Stimulated activated naive CD4-positive, alpha-beta T cell treated with Interleukin-2 at 50 U/mL for 16 hours (primary cell): Measurements from ENCODE around the gene HNRNPF.
"Not testable (repeated sequence)": the region's sequence is repeated elsewhere in the genome, so short reads cannot be mapped to it uniquely, and the experiment has no call there.

Experiments
- DNase-seq: peaks from one replicate; lab custom pipeline; 2025; lab: John Stamatoyannopoulos, UW

Gene HNRNPF, protein sequence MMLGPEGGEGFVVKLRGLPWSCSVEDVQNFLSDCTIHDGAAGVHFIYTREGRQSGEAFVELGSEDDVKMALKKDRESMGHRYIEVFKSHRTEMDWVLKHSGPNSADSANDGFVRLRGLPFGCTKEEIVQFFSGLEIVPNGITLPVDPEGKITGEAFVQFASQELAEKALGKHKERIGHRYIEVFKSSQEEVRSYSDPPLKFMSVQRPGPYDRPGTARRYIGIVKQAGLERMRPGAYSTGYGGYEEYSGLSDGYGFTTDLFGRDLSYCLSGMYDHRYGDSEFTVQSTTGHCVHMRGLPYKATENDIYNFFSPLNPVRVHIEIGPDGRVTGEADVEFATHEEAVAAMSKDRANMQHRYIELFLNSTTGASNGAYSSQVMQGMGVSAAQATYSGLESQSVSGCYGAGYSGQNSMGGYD

DNA sequence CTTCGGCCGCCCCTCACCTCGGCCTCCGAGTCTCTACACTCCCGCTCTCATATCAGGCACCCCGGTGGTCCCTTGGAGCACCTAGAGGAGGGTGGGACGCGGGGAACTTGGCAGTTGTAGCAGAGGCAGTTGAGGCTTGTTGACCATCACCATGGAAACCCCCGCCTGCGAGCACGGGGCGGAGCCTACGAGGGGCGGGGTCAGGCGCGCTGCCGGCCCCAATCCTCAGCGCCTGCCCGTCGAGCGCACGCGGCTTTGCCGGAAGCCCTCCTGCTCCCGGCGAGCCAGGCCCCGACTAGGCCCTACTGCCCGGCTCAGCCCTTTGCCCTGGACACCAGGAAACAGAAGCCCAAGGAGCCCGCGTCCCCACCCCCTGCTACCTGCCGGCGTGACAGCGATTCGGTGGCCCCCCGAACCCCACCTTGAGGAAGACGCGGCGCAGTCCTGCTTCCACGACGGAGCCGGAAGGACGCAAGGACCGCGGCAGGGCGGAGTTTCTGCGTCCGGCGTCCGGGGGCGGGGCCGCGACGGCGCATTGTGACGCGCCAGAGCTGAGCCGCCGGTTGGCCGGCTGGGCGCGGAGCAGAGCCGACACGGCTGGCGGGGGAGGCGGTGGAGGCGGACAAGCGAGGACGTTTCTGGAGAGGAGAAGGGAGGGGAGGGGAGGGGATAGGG lies at the start of gene HNRNPF:
Gene HNRNPF (minus strand): TSS at position 477 of the 675 bp plus-strand sequence. CDS start 21,302 bp downstream, outside the sequence.
- DNase-seq, result peak; percentile 93

DNA sequence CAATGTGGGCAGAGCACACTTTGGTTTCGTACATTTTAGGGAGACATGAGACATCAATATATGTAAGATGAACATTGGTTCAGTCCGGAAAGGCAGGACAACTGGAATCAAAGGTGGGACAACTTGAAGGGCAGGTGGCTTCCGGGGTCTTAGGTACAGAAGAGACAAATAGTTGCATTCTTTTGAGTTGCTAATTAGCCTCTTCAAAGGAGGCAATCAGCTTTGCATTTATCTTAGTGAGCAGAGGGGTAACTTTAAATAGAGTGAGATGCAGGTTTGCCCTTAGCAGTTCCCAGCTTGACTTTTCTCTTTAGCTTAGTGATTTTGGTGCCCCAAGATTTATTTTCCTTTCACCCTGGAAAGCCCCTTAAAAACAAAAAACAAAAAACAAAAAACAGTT lies 49.2 kb upstream of the HNRNPF start:
- DNase-seq, result no peak

DNA sequence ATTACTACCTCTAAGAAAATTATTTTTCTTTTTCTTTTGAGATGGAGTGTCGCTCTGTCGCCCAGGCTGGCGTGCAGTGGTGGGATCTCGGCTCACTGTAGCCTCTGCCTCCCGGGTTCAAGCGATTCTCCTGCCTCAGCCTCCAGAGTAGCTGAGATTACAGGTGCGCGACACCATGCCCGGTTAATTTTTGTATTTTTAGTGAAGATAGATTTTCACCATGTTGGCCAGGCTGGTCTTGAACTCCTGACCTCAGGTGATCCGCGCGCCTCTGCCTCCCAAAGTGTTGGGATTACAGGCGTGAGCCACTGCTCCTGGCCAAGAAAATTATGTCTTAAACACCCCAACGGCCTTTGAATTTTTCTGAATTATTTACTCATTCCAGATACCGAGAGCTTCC lies 47.6 kb upstream of the HNRNPF start:
- DNase-seq, result not testable (repeated sequence)

DNA sequence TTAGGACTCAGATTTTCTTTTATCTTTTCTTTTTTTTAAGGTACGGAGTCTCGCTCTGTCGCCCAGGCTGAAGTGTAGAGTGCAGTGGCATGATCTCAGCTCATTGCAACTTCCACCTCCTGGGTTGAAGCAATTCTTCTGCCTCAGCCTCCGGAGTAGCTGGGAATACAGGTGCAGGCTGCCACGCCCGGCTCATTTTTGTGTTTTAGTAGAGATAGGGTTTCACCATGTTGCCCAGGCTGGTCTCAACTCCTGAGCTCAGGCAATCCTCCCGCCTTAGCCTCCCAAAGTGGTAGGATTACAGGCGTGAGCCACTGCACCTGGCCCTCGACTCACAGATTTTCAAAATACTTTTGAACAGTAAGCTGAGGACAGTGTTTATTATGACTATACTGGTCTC lies 45.0 kb upstream of the HNRNPF start:
- DNase-seq, result not testable (repeated sequence)

DNA sequence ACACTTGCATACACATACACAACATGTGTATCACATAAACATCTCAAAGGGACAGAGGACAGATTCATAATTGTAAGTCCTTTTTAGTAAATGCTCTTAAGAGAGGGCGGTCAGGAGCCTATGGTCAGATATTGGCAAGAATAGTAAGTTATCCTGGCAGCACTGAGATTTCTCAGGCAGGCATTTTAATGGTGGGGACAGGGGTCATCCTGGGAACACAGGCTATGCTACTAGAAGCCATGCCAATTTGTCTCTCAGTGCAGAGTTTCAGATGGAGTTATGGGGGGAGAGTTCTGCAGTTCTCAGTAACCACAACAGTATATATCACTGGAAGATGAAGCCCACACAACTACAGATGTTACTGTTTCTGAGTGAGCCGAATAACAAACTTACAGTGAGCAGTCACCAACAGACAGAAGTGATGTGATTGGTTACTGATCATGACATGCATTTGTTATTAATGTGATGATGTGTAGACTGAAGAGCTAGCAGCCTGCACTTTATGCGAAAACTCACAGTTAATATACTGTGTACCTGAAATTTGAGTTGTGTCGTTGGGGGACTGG lies 44.4 kb upstream of the HNRNPF start:
- DNase-seq, result no peak

DNA sequence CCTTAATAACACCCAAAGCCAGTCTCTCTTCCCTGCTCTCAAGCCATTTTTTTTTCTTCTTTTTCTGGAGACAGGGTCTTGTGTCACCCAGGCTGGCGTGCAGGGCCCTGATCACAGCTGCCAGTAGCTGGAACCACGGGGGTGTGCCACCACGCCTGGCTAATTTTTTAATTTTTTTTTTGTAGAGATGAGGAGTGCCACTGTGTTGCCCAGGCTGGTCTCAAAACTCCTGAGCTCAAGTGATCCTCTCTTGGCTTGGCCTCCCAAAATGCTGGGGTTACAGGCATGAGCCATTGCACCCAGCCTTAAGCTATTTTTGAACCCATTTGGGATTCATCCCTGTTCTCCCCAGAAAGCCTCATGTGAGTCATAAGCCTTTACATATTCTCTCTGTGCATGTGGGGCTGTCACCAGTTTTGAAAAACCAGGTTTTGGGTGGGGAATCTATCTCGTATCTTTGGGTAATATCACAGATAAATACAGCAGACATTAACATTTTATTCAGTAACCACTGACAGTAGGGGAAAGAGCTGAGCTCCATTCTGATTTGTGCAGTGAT lies 43.4 kb upstream of the HNRNPF start:
- no peak for DNase-seq

DNA sequence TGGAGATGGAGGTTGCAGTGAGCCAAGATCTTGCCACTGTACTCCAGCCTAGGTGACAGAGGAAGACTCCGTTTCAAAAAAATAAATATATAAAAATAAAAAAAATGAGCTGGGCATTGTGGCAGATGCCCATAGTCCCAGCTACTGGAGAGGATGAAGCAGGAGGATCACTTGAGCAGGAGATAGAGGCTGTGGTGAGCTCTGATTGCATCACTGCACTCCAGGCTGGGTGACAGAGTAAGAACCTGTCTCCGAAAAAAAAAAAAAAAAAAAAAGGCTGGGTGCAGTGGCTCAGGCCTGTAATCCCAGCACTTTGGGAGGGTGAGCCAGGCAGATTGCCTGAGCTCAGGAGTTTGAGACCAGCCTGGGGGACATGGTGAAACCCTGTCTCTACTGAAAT lies 39.8 kb upstream of the HNRNPF start:
- no peak for DNase-seq

DNA sequence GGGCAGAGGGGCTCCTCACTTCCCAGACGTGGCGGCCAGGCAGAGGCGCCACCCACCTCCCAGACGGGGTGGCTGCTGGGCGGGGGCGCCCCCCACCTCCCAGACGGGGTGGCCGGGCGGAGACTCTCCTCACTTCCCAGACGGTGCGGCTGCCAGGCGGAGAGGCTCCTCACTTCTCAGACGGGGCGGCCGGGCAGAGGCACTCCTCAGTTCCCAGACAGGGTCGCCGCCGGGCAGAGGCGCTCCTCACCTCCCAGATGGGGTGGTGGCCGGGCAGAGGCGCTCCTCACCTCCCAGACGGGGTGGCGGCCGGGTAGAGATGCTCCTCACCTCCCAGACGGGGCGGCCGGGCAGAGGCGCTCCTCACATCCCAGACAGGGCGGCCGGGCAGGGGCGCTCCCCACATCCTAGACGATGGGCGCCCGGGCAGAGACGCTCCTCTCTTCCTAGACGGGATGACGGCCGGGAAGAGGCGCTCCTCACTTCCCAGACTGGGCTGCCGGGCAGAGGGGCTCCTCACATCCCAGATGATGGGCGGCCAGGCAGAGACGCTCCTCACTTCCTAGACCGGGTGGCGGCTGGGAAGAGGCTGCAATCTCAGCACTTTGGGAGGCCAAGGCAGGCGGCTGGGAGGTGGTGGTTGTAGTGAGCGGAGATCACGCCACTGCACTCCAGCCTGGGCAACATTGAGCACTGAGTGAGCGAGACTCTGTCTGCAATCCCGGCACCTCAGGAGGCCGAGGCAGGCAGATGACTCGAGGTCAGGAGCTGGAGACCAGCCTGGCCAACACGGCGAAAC lies 37.4 kb upstream of the HNRNPF start:
- not testable (repeated sequence) for DNase-seq

DNA sequence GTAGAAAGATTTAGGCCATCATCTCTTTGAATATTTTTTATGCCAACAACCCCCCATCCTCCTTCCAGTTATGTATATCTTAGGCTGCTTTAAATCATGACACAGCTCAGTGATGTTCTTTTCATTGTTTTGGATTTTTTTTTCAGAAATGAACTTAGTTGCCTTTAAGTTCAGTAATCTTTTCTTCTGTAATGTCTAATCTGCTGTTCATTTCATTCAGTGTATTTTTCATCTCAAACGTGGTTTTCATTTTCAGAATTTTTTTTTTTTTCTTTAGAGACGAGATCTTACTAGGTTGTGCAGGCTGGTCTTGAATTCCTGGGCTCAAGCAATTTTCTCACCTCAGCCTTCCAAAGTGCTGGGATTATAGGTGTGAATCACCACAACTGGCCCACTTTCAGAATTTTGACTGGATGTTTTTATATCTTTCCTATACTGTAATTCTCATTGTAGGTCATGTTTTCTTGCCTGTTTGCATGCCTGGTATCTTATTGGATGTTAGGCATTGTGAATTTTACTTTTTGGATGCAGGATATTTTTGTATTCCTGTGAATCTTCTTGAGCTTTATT lies 36.0 kb upstream of the HNRNPF start:
- DNase-seq, result no peak

DNA sequence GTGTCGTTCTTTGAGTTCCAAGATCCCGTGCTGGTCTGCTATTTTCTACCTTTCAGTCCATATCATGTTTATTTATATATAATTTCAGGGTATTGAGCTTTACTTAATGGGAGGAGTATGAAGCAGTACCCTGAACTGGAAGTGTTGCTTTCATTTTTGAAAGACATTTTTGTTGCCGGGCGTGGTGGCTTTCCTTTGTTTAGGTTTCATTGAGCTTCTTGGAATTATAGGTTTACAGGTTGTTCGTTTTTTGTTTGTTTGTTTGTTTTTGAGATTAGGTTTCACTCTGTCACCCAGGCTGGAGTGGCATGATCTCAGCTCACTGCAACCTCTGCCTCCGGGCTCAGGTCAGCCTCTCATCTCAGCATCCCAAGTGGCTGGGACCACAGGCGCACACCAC lies 35.3 kb upstream of the HNRNPF start:
- DNase-seq, result no peak

DNA sequence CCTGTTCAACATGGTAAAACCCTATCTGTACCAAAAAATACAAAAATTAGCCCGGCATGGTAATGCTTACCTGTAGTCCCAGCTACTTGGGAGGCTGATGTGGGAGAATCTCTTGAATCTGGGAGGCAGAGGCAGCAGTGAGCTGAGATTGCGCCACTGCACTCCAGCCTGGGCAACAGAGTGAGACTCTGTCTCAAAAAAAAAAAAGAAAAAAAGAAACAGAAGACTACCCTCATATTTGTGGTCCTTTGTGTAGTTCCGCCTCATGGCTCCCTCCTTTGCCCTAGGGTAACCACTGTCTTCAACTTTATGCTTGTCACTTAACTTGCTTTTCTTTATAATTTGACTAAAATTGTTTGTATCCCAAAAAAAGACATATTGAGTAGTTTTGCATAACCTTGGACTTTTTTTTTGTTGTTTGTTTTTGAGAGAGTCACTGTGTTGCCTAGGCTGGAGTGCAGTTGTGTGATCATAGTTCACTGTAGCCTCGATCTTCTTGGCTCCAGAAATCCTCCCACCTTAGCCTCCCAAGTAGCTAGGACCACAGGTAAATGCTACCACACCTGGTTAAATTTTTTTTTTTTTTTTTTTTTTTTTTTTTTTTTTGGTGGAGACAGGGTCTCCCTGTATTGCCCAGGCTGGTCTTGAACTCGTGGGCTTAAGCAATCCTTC lies 31.6 kb upstream of the HNRNPF start:
- no peak for DNase-seq

DNA sequence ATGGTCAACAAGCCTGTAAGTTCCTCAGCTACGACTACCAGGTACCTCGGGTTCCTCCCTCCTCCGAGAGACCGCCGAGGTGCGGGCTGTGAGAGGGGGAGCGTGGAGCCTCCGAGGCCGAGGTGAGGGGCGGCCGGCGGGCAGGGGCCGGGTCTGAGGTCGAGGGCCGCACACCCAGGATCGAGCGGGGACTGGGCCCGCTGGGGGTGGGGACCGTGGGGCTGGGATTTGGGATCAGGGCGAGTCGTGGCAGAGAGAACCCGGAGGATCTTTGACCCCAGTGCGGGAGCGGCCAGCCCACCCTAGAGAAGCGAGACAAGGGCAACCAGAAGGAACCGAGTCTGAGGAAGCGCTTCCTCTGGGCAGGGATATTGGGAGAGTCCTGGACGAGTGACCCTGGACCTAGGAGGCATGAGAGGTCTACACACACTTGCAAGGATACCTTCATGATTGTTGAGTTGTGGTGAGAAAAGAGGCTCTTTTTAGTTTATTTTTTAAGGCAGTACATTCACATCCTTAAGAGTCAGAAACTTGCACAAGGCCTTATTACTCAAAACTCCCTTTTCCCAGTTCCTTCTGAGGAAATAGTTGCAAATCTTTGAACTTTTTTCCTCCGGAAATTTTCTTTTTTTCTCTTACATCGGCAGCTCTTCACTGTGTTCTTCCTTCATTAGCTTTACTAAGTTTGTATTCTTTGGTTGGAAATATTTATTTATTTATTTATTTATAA lies 28.3 kb upstream of the HNRNPF start:
- no peak for DNase-seq

DNA sequence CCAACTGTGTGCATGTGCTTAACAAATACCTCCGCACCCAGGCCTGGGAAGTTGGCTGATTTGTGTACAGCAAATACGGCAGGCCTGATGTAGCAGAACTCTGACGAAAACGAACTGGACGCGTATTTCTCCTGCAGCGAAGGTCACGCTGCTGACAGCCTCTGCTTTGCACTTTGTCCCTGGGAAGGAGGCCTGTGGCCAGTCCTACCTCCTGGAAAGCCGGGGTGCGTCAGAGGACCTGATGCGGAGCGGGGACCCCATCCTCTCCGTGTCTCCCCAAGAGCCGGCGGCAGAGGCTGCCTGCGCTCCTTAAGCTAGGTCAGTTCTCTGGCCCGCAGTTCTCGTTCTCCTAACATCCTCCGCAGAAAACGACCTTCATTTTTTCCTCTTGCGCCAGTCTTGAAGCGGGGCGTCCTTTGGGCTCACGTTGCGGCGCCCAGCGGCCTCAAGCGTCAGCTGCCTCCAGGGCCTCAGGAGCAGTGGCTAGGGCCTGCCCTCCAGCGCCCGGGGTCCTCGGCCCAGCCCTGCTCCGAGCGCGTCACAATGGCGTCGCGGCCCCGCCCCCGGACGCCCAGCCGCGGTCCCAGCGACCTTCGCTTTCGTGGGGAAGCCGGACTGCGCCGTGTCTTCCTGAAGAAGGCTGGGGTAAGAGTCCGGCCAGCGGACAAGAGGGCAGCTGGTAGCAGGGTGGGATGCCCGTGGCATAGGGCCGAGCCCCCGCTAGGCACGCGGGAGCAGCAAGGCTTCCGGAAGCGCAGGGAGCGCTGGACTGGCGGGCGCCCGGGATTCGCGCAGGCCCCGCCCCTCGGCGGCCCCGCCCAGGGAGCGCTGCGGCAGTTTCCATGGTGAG lies 27.5 kb upstream of the HNRNPF start, which contains the start of gene ZNF487:
Gene ZNF487 (plus strand): TSS at position 821 of the 850 bp plus-strand sequence. CDS start 38,703 bp downstream, outside the sequence.
- DNase-seq, result peak; percentile 80

DNA sequence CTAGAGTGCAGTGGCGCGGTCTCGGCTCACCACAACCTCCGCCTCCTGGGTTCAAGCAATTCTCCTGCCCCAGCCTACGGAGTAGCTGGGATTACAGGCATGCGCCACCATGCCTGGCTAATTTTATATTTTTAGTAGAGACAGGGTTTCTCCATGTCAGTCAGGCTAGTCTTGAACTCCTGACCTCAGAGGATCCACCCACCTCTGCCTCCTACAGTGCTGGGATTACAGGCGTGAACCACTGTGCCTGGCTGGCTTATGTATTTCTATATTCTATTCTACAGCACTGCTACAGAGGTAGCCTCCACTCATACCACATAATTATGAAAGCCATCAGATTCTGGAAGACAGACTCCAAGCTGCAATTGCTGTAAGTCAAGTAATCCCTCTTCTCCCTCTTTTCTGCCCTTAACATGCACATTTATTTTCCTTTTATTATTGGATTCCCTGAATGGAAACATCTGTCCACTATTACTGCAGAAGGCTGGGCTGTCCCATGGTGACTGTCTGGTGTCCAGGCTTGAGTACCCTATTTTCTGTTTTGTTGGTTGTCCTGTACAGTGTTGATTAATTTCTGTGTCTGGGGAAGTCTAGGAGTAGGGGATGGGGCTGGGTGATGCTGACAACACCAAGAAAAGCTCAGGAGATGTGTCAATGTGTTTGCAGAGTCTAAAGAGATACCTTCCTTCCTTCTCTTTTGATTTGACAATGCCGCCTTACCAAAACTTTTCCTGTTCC lies 22.1 kb upstream of the HNRNPF start:
- no peak for DNase-seq

DNA sequence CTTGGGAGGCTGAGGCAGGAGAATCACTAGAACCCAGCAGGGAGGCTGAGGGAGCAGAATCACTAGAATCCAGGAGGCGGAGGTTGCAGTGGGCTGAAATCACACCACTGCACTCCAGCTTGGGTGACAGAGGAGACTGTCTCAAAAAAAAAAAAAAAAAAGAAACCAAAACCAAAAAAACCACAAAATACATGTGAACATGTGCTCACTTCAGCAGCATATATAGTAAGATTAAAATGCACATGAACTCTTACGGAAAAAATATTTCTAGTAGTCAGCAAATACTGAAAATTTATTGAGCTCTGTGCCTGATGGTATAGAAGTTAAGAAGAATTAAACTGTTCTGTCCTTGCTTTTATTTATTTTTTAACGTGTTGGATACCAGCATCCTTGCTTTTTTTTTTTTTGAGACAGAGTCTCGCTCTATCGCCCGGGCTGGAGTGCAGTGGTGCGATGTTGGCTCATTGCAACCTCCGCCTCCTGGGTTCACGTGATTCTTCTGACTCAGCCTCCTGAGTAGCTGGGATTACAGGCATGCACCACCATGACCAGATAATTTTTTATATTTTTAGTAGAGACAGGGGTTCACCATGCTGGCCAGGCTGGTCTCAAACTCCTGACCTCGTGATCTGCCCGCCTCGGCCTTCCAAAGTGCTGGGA lies 18.3 kb upstream of the HNRNPF start:
- peak; percentile 32 for DNase-seq

DNA sequence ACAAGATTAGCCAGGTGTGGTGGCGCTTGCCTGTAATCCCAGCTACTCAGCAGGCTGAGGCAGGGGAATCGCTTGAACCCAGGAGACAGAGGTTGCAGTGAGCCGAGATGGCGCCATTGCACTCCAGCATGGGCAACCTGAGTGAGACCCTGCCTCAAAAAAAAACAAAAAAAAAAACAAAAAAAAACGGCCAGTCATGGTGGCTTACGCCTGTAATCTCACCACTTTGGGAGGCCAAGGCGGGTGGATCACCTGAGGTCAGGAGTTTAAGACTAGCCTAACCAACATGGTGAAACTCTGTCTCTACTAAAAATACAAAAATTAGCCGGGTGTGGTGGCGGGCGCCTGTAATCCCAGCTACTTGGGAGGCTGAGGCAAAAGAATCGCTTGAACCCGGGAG lies 17.5 kb upstream of the HNRNPF start:
- not testable (repeated sequence) for DNase-seq

DNA sequence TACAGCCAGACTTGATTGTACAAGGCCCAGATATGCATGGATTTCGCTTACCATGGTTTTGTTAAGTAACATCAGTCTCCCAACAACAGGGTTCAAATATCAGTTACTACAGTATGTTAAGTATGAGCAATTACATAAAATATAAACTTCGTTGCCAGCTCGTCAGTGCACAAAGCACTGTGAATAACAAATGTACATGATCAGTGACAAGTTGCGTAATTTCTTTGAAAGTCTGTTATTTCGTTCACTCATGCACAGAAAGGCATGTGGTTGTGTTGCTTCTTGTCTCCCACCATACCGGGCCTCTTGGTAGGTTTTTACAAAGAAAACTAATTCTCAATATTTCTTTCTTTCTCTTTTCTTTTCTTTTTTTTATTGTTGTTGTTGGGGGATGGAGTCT lies 15.4 kb upstream of the HNRNPF start:
- DNase-seq, result no peak

DNA sequence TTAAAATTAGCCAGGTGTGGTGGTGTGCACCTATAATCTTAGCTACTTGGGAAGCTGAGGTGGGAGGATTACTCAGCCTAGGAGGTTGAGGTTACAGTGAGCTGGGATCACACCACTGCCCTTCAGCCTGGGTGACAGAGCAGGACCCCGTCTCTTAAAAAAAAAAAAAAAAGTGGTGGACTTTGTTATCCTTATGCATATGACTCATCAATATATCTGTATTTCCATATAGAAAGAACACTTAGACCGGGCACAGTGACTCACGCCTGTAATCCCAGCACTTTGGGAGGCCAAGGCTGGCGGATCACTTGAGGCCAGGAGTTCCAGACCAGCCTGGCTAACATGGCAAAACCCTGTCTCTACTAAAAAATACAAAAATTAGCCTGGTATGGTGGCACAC lies 13.0 kb upstream of the HNRNPF start:
- DNase-seq, result not testable (repeated sequence)
